Esophagus muscularis mucosa (tissue), 4 donors: Measurements from ENCODE around the gene KRTAP12-3. TPM values are rescaled to one million over a fixed set of nuclear protein-coding genes. Genes with fewer than 3 reads are reported as not detected.
"Not testable (repeated sequence)": the region's sequence is repeated elsewhere in the genome, so short reads cannot be mapped to it uniquely, and the experiment has no call there.

Source experiments
- DNase-seq: peaks from one replicate; pipeline ENCODE4 v3.0.0-alpha.2; 2017; ENCODE audit errors: extremely low spot score
- H3K27ac ChIP-seq, 4 donors: fragments of 200-600 bp; sonication (generic); replicated peaks in 1 of 4; 1 replicate in 3 of 4; 2 replicates in 1 of 4; pipeline ENCODE4 v1.5.1; 2016 to 2019; ENCODE audit warnings: mild to moderate bottlenecking in 1 of 4
- H3K27me3 ChIP-seq, 4 donors: fragments of 200-600 bp; sonication (generic); one replicate each; pipeline versions ENCODE4 v1.5.1 to v1.6.0; 2016 to 2019
- H3K36me3 ChIP-seq, 4 donors: fragments of 200-600 bp; sonication (generic); one replicate each; pipeline ENCODE4 v1.5.1; 2016 to 2019
- H3K4me1 ChIP-seq, 4 donors: fragments of 200-600 bp; sonication (generic); one replicate each; pipeline ENCODE4 v1.5.1; 2016 to 2019
- H3K4me3 ChIP-seq, 4 donors: fragments of 200-600 bp; sonication (generic); 1 replicate in 2 of 4; 2 replicates in 2 of 4; pipeline ENCODE4 v1.5.1; 2016 to 2019; ENCODE audit warnings: mild to moderate bottlenecking in 4 of 4, moderate library complexity in 1 of 4
- H3K9me3 ChIP-seq, 4 donors: fragments of 200-600 bp; sonication (generic); 1 replicate in 3 of 4; 2 replicates in 1 of 4; pipeline ENCODE4 v1.5.1; 2016 to 2019
- EP300 ChIP-seq: sonication (generic); formaldehyde crosslinking; IDR thresholded peaks from one replicate; pipeline ENCODE4 v1.6.1; 2017; ENCODE audit warnings: antibody characterized with exemption
- POLR2A ChIP-seq: fragments of 450-650 bp; IDR thresholded peaks from one replicate; pipeline ENCODE4 v1.6.1; 2017; ENCODE audit warnings: antibody characterized with exemption, moderate library complexity, mild to moderate bottlenecking, low read depth
- POLR2AphosphoS5 ChIP-seq, 2 donors: sonication (generic); formaldehyde crosslinking; IDR thresholded peaks; one replicate each; pipeline ENCODE4 v1.6.1; 2017; ENCODE audit warnings: antibody characterized with exemption in 2 of 2
- WGBS: methylation state at CpG from one replicate; pipeline ENCODE4 v1.1.5; 2018; 5-methylcytosine and 5-hydroxymethylcytosine counted together
- intact Hi-C: fragments of 100-400 bp; cut with DNase I; formaldehyde crosslinking; loops from one replicate; pipeline ENCODE4 v1.15.1; 2023
- total RNA-seq, 4 donors: library from RNA; depleted of rRNA; stranded (reverse); fragments of >200 nt; gene quantifications; one replicate each; pipeline versions ENCODE4 v1.1.0 to v1.2.1, GENCODE V29; 2016
- TF ChIP-seq, protein P1 (sequence below), 3 experiments: fragments of 200-600 bp in 2 of 3; fragments of 450-650 bp in 1 of 3; sonication (generic) in 2 of 3; IDR thresholded peaks; one replicate each; pipeline ENCODE4 v1.5.1; 2017 to 2019; ENCODE audit warnings: antibody characterized with exemption in 3 of 3, mild to moderate bottlenecking in 2 of 3, moderate library complexity in 1 of 3

Gene KRTAP12-3
- total RNA-seq, 4 donors from 2014 or later, result not detected

DNA sequence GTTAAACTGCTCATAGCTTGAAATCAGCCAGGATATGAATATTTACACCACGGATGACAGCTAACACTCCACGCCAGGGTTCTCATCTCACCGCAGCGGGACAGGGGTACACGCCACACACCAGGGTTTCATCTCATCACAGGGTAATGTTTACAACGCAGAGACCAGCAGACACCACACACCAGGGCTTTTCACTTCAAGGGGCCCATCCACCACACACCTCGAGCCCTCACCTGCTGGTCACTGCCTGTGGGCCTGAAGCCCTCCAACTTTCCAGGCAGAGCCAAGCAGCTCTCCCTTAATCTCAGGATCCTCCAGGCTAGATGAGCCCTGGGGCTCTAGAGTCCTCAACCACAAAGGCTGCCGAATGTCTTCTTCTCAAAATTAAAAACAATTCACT, 37.9 kb downstream of the KRTAP12-3 start:
- Histone ChIP-seq H3K27me3 (peaks cover 0 to 61% (median 4%) of the 10 kb centered on the region in 4 donors), H3K9me3 (peaks cover 0 to 26% (median 14%) of the 10 kb centered on the region in 4 donors), H3K36me3 (no peaks in the 10 kb centered on the region), H3K4me3 (no peak overlapping the region), H3K4me1 (no peaks in the 10 kb centered on the region), H3K27ac (no peak overlapping the region)
- TF ChIP-seq POLR2AphosphoS5 (IDR thresholded peaks at IDR 0.05) (no peak), POLR2A (no peak), EP300 (no peak)
- DNase-seq, result peak; percentile 75
- WGBS, result 45% methylated on average over 8 of the region's 8 CpGs
- intact Hi-C loops, result no loop called here

- DNase-seq, result no peak
- H3K27me3 ChIP-seq, result peaks cover 0 to 70% (median 4%) of the 10 kb centered on the region in 4 donors
Measured at GRCh38 chr21:44696572-44696971, 38.8 kb downstream of the KRTAP12-3 start.

GRCh38 chr21:44697172-44697810, 39.6 kb downstream of the KRTAP12-3 start, which contains the start of gene KRTAP10-12:
Gene KRTAP10-12, plus strand, starts transcription at chr21:44697172. Its CDS starts 30 bp downstream, at chr21:44697202.
- 70% methylated on average over 12 of the region's 21 CpGs for WGBS
- H3K4me1 ChIP-seq, DNase-seq, H3K4me3 ChIP-seq, intact Hi-C loops, H3K36me3 ChIP-seq, H3K27ac ChIP-seq: not testable (repeated sequence)
- H3K9me3 ChIP-seq, result peaks cover 0 to 19% (median 14%) of the 10 kb centered on the region in 4 donors
- peaks cover 0 to 78% (median 7%) of the 10 kb centered on the region in 4 donors for H3K27me3 ChIP-seq

More at GRCh38 chr21:44696572-44696971, 38.8 kb downstream of the KRTAP12-3 start:
- no peaks in the 10 kb centered on the region for H3K36me3 ChIP-seq
- no peak overlapping the region for H3K4me3 ChIP-seq
- WGBS, result 73% methylated on average over 10 of the region's 10 CpGs
- H3K4me1 ChIP-seq, result no peaks in the 10 kb centered on the region
- no peak overlapping the region for H3K27ac ChIP-seq
- TF ChIP-seq POLR2AphosphoS5 (IDR thresholded peaks at IDR 0.05) (no peak), EP300 (no peak), POLR2A (no peak)
- TF ChIP-seq, protein P1, sequence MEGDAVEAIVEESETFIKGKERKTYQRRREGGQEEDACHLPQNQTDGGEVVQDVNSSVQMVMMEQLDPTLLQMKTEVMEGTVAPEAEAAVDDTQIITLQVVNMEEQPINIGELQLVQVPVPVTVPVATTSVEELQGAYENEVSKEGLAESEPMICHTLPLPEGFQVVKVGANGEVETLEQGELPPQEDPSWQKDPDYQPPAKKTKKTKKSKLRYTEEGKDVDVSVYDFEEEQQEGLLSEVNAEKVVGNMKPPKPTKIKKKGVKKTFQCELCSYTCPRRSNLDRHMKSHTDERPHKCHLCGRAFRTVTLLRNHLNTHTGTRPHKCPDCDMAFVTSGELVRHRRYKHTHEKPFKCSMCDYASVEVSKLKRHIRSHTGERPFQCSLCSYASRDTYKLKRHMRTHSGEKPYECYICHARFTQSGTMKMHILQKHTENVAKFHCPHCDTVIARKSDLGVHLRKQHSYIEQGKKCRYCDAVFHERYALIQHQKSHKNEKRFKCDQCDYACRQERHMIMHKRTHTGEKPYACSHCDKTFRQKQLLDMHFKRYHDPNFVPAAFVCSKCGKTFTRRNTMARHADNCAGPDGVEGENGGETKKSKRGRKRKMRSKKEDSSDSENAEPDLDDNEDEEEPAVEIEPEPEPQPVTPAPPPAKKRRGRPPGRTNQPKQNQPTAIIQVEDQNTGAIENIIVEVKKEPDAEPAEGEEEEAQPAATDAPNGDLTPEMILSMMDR (IDR thresholded peaks at IDR 0.05), result no peak
- intact Hi-C loops, result no loop called here
- peaks cover 0 to 26% (median 14%) of the 10 kb centered on the region in 4 donors for H3K9me3 ChIP-seq

- H3K36me3 ChIP-seq, result no peaks in the 10 kb centered on the region
- 43% methylated on average over 18 of the region's 35 CpGs for WGBS
- H3K27me3 ChIP-seq, result peaks cover 0 to 85% (median 7%) of the 10 kb centered on the region in 4 donors
- peaks cover 0 to 12% (median 8%) of the 10 kb centered on the region in 4 donors for H3K9me3 ChIP-seq
- no peak overlapping the region for H3K4me3 ChIP-seq
- H3K4me1 ChIP-seq, result no peaks in the 10 kb centered on the region
- TF ChIP-seq, protein P1 (IDR thresholded peaks at IDR 0.05), result no peak
- TF ChIP-seq POLR2AphosphoS5 (IDR thresholded peaks at IDR 0.05), result no peak
- TF ChIP-seq POLR2A, result no peak
- TF ChIP-seq EP300, result no peak
- intact Hi-C loops, result no loop called here
- H3K27ac ChIP-seq, result no peak overlapping the region
- DNase-seq, result peak; percentile 88
Measured at GRCh38 chr21:44697811-44698734, 40.3 kb downstream of the KRTAP12-3 start.

DNA sequence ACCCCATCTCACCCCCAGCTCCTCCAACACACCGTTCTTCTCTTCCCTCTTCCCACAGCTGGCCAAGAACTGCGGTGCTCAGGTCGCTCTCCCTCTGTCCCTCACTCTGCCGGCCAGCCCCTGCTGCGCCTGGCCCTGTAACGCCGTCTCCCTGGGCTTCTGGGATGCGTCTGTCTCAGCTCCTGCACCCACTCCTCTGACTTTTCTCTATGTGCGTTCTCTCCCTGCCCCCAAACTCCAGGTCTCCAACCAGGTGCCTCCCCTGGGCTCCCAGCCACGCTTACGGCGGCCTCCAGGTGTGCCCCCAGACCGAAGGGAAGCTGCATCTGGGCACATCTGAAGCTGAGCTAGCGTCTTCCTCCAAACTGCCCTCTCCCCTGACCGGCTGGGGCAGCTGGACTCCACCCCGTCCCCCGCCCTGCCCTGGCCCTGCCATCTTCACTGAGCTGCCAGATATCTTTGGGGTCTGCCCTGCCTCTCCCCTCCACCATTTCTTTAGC, 41.8 kb downstream of the KRTAP12-3 start:
- peaks cover 0 to 100% (median 12%) of the 10 kb centered on the region in 4 donors for H3K27me3 ChIP-seq
- no peak overlapping the region for H3K27ac ChIP-seq
- H3K4me1 ChIP-seq, result no peaks in the 10 kb centered on the region
- TF ChIP-seq, protein P1 (IDR thresholded peaks at IDR 0.05), result no peak
- TF ChIP-seq POLR2A (no peak), POLR2AphosphoS5 (IDR thresholded peaks at IDR 0.05) (no peak), EP300 (no peak)
- intact Hi-C loops, result no loop called here
- 52% methylated on average over 17 of the region's 17 CpGs for WGBS
- no peaks in the 10 kb centered on the region for H3K9me3 ChIP-seq
- DNase-seq, result peak; percentile 47
- no peaks in the 10 kb centered on the region for H3K36me3 ChIP-seq
- no peak overlapping the region for H3K4me3 ChIP-seq
